Measurements from ENCODE around the gene F2. TPM values are rescaled to one million over a fixed set of nuclear protein-coding genes. Genes with fewer than 3 reads are reported as not detected.
A peak's percentile ranks its signal among the peaks of the same experiment; 100 is the strongest.
"Not testable (repeated sequence)": the region's sequence is repeated elsewhere in the genome, so short reads cannot be mapped to it uniquely, and the experiment has no call there.

The F2 gene
- total RNA-seq, result under 1 TPM in 2 of 7 donors, not detected in 5; 0.23 to 0.33 TPM
- under 1 TPM in 1 of 3 donors, not detected in 2; 0.03 TPM for polyA plus RNA-seq
- long read RNA-seq, donor 1, result 0 reads
- long read RNA-seq, donor 2, result 0 reads

- intact Hi-C loops (cut with DNase I; ENCODE audit: low total_unique reads), result no loop called here
- H3K27me3 ChIP-seq (replicated peaks in 1 of 7), result no peaks in the 10 kb centered on the region
- WGBS, 5 donors, result 81 to 94% (median 89%) methylated on average over 7 of the region's 7 CpGs
- H3K9me3 ChIP-seq, result no peaks in the 10 kb centered on the region
- no peak for DNase-seq
- TF ChIP-seq POLR2A (IDR thresholded peaks at IDR 0.05) (no peak), POLR2AphosphoS5 (IDR thresholded peaks at IDR 0.05) (no peak)
- TF ChIP-seq, protein P1, sequence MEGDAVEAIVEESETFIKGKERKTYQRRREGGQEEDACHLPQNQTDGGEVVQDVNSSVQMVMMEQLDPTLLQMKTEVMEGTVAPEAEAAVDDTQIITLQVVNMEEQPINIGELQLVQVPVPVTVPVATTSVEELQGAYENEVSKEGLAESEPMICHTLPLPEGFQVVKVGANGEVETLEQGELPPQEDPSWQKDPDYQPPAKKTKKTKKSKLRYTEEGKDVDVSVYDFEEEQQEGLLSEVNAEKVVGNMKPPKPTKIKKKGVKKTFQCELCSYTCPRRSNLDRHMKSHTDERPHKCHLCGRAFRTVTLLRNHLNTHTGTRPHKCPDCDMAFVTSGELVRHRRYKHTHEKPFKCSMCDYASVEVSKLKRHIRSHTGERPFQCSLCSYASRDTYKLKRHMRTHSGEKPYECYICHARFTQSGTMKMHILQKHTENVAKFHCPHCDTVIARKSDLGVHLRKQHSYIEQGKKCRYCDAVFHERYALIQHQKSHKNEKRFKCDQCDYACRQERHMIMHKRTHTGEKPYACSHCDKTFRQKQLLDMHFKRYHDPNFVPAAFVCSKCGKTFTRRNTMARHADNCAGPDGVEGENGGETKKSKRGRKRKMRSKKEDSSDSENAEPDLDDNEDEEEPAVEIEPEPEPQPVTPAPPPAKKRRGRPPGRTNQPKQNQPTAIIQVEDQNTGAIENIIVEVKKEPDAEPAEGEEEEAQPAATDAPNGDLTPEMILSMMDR (IDR thresholded peaks at IDR 0.05 in 8 of 11, conservative IDR thresholded peaks at IDR 0.05 in 3 of 11), result no peak
- peaks cover 0 to 6% (median 0%) of the 10 kb centered on the region in 6 donors for H3K4me1 ChIP-seq
- H3K27ac ChIP-seq, result peak within 1 kb of the TSS in 1 of 8 donors; percentile 23
- no peak within 1 kb of the TSS for H3K4me3 ChIP-seq
- no peaks in the 10 kb centered on the region for H3K36me3 ChIP-seq
Observed at GRCh38 chr11:46719048-46719542, at the start of gene F2. Gene F2, plus strand, starts transcription at chr11:46719213. Its CDS starts 23 bp downstream, at chr11:46719236.

GRCh38 chr11:46669711-46670139 is 49.3 kb upstream of the F2 start:
- H3K4me1 ChIP-seq, result peaks cover 21 to 77% (median 48%) of the 10 kb centered on the region in 6 donors
- H3K36me3 ChIP-seq, result peaks cover 0 to 97% (median 87%) of the 10 kb centered on the region in 6 donors
- peak overlapping the region in 6 of 8 donors; percentile 66 to 90 (median 76) for H3K27ac ChIP-seq
- TF ChIP-seq, protein P1 (IDR thresholded peaks at IDR 0.05 in 8 of 11, conservative IDR thresholded peaks at IDR 0.05 in 3 of 11), result peak in 5 of 11 experiments; percentile 31 to 48 (median 42)
- TF ChIP-seq POLR2AphosphoS5 (IDR thresholded peaks at IDR 0.05) (no peak), POLR2A (IDR thresholded peaks at IDR 0.05) (no peak)
- no peaks in the 10 kb centered on the region for H3K27me3 ChIP-seq (replicated peaks in 1 of 7)
- no peaks in the 10 kb centered on the region for H3K9me3 ChIP-seq
- no peak for DNase-seq
- intact Hi-C loops (cut with DNase I; ENCODE audit: low total_unique reads), result no loop called here
- H3K4me3 ChIP-seq, result no peak overlapping the region
- 32 to 68% (median 47%) methylated on average over 3 of the region's 3 CpGs for WGBS, 5 donors

DNA sequence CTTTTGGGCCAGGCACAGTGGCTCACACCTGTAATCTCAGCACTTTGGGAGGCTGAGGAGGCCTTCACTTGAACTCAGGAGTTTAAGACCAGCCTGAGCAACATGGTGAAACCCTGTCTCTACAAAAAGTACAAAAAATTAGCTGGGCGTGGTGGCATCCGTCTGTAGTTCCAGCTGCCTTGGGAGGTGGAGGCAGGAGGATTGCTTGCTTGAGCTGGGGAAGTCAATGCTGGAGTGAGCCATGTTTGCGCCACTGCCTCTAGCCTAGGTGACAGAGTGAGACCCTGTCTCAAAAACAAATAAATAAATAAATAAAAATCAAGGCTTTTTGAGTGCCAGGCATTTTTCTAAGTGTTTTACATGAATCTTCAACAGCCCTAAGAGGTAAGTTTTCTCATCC is 48.5 kb upstream of the F2 start:
- Histone ChIP-seq H3K27ac (peak overlapping the region; percentile 21 to 90 (median 75)), H3K36me3 (peaks cover 0 to 89% (median 80%) of the 10 kb centered on the region in 6 donors), H3K4me1 (peaks cover 28 to 83% (median 56%) of the 10 kb centered on the region in 6 donors)
- intact Hi-C loops (cut with DNase I; ENCODE audit: low total_unique reads); H3K4me3 ChIP-seq; H3K9me3 ChIP-seq; DNase-seq; H3K27me3 ChIP-seq (replicated peaks in 1 of 7): not testable (repeated sequence)
- WGBS, 5 donors, result 61 to 86% (median 75%) methylated on average over 3 of the region's 3 CpGs

DNA sequence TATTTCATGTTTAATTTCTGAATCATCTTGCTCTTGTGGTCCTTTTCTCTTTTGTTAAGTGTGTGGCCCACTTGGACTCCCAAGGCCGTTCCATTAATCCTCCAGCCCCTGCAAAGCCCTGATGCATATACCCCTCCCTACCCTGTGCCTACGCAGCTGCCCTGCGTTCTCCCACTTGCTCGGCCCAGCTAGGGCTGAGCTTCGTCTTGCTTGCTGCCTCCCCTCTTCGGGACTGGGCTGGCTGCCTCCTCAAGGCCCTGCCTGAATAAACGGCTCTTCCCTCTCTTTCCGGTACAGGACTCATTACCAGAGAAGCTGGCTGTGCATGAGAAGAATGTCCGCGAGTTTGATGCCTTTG is 47.1 kb upstream of the F2 start:
- Histone ChIP-seq H3K27ac (peak overlapping the region in 7 of 8 donors; percentile 66 to 90 (median 76)), H3K4me1 (peaks cover 40 to 97% (median 70%) of the 10 kb centered on the region in 6 donors), H3K9me3 (no peaks in the 10 kb centered on the region), H3K27me3 (replicated peaks in 1 of 7) (no peaks in the 10 kb centered on the region), H3K36me3 (peaks cover 0 to 84% (median 68%) of the 10 kb centered on the region in 6 donors), H3K4me3 (peak overlapping the region in 1 of 8 donors; percentile 20)
- intact Hi-C loops (cut with DNase I; ENCODE audit: low total_unique reads), result no loop called here
- no peak for DNase-seq
- 82 to 91% (median 88%) methylated on average over 10 of the region's 10 CpGs for WGBS, 5 donors
- TF ChIP-seq POLR2A (IDR thresholded peaks at IDR 0.05) (no peak), POLR2AphosphoS5 (IDR thresholded peaks at IDR 0.05) (no peak)

DNA sequence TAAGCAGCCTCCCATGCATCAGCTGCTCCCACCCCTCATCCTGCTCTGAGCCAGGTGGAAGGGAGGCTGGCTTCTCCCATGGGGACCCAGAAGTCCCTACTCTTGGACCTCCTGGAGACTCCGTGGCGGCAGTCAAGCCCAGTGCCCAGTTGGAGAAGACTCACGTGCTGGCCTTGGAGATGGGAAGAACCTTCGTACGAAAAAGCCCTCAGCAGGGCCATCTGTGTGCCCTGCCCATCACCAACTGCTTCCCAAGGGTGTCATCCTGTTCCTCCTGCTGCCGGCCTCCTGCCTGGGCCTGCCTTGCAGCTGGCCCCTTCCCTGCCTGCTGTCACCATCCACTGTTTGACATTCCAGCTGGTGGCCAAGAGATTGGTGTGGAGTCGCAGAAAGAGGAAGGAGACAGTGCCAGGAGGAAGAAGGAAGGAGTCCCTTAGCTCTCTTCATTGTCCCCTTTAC is 46.6 kb upstream of the F2 start:
- no peak for DNase-seq
- Histone ChIP-seq H3K4me3 (no peak overlapping the region), H3K27ac (peak overlapping the region in 7 of 8 donors; percentile 53 to 90 (median 76)), H3K27me3 (replicated peaks in 1 of 7) (no peaks in the 10 kb centered on the region), H3K36me3 (peaks cover 0 to 84% (median 69%) of the 10 kb centered on the region in 6 donors), H3K4me1 (peaks cover 44 to 98% (median 75%) of the 10 kb centered on the region in 6 donors), H3K9me3 (no peaks in the 10 kb centered on the region)
- 0 to 80% (median 63%) methylated on average over 1 to 7 of the region's 7 CpGs for WGBS, 5 donors
- TF ChIP-seq POLR2A (IDR thresholded peaks at IDR 0.05) (no peak), POLR2AphosphoS5 (IDR thresholded peaks at IDR 0.05) (peak in 2 of 3 donors; percentile 25 to 33)
- TF ChIP-seq, protein P1 (IDR thresholded peaks at IDR 0.05 in 8 of 11, conservative IDR thresholded peaks at IDR 0.05 in 3 of 11), result no peak
- intact Hi-C loops (cut with DNase I; ENCODE audit: low total_unique reads), result no loop called here
